T-helper 2 cell treated with Interferon-gamma antibody and Interleukin-4, amounts not matched to agents 5 μg/mL and 100 μg/mL, for 36 hours (primary cell): Measurements from ENCODE around the gene RHBDL1.

ENCODE experiments used
- DNase-seq: peaks from one replicate; pipeline ENCODE4 v3.0.0; 2021; ENCODE audit warnings: low spot score
- H3K27ac Mint-ChIP-seq: one replicate; pipeline ENCODE4 v1.8.0; 2021; ENCODE audit warnings: mild to moderate bottlenecking, mixed read lengths
- H3K27me3 Mint-ChIP-seq: one replicate; pipeline ENCODE4 v1.8.0; 2021; ENCODE audit warnings: low read depth, mixed read lengths
- H3K36me3 Mint-ChIP-seq: one replicate; pipeline ENCODE4 v1.8.0; 2021; ENCODE audit warnings: low read depth, mixed read lengths
- H3K4me1 Mint-ChIP-seq: one replicate; pipeline ENCODE4 v1.8.0; 2021; ENCODE audit warnings: low read depth, mixed read lengths
- H3K4me3 Mint-ChIP-seq: one replicate; pipeline ENCODE4 v1.8.0; 2022; ENCODE audit warnings: mild to moderate bottlenecking, moderate library complexity, mixed read lengths
- H3K9me3 Mint-ChIP-seq: one replicate; pipeline ENCODE4 v1.8.0; 2021; ENCODE audit warnings: mixed read lengths

The RHBDL1 gene

GRCh38 chr16:674968-675883, at the start of gene RHBDL1:
TSS of gene RHBDL1 (plus strand) at chr16:675671. CDS start at chr16:675791, 120 bp downstream.
- no peak for DNase-seq
- peaks cover 3% of the 10 kb centered on the region for H3K4me1 Mint-ChIP-seq
- no peak within 1 kb of the TSS for H3K27ac Mint-ChIP-seq
- no peak within 1 kb of the TSS for H3K4me3 Mint-ChIP-seq
- no peaks in the 10 kb centered on the region for H3K9me3 Mint-ChIP-seq
- H3K27me3 Mint-ChIP-seq = peaks cover 4% of the 10 kb centered on the region
- peaks cover 3% of the 10 kb centered on the region for H3K36me3 Mint-ChIP-seq

GRCh38 chr16:625977-626765, 49.3 kb upstream of the RHBDL1 start:
- Mint-ChIP-seq H3K36me3 (no peaks in the 10 kb centered on the region), H3K27ac (no peak overlapping the region), H3K9me3 (no peaks in the 10 kb centered on the region), H3K27me3 (no peaks in the 10 kb centered on the region), H3K4me3 (no peak overlapping the region), H3K4me1 (no peaks in the 10 kb centered on the region)
- no peak for DNase-seq

GRCh38 chr16:626787-627453, 48.6 kb upstream of the RHBDL1 start:
- H3K4me1 Mint-ChIP-seq = no peaks in the 10 kb centered on the region
- no peaks in the 10 kb centered on the region for H3K9me3 Mint-ChIP-seq
- no peak for DNase-seq
- no peak overlapping the region for H3K27ac Mint-ChIP-seq
- H3K27me3 Mint-ChIP-seq = no peaks in the 10 kb centered on the region
- H3K4me3 Mint-ChIP-seq = no peak overlapping the region
- H3K36me3 Mint-ChIP-seq = no peaks in the 10 kb centered on the region

GRCh38 chr16:627454-628239, 47.8 kb upstream of the RHBDL1 start:
- H3K27me3 Mint-ChIP-seq = no peaks in the 10 kb centered on the region
- no peaks in the 10 kb centered on the region for H3K9me3 Mint-ChIP-seq
- no peak for DNase-seq
- H3K36me3 Mint-ChIP-seq = no peaks in the 10 kb centered on the region
- H3K27ac Mint-ChIP-seq = no peak overlapping the region
- no peak overlapping the region for H3K4me3 Mint-ChIP-seq
- no peaks in the 10 kb centered on the region for H3K4me1 Mint-ChIP-seq

DNA sequence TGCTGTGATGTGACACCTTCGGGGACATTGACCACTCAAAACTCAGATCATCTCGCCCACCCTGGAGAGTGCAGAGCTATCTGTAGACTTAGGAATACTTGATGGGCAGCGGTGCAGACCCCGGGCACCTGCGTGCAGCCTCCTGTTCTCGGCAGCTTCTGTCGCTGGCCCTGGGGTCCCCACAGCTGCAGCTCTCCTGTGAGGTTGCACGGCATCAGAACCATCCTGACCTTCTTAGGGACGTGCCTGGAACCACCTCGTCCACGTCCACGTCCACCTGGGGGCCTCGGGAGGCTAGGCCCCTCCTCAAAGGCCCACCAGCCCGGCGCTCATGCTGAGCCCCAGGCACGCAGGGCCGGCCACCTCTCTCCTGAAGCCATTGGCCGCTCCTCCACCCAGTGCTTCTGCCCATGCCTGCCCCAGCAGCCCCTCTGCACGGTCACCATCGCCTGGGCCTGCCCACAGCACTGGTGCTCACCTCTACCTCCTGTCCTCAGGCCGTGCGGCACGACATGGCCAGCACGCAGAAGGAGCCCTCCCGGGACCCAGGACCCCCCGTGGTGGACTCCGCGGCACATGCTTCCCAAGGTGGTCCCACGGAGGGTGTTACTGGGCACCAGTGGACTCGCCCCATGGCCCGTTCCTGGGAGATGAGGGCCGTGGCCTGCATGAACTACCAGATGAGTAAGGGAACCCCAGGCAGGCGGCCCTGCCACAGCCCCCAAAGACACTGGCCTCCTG, 47.0 kb upstream of the RHBDL1 start:
- no peak for DNase-seq
- no peak overlapping the region for H3K27ac Mint-ChIP-seq
- no peaks in the 10 kb centered on the region for H3K4me1 Mint-ChIP-seq
- no peaks in the 10 kb centered on the region for H3K27me3 Mint-ChIP-seq
- no peaks in the 10 kb centered on the region for H3K36me3 Mint-ChIP-seq
- H3K4me3 Mint-ChIP-seq = no peak overlapping the region
- no peaks in the 10 kb centered on the region for H3K9me3 Mint-ChIP-seq

DNA sequence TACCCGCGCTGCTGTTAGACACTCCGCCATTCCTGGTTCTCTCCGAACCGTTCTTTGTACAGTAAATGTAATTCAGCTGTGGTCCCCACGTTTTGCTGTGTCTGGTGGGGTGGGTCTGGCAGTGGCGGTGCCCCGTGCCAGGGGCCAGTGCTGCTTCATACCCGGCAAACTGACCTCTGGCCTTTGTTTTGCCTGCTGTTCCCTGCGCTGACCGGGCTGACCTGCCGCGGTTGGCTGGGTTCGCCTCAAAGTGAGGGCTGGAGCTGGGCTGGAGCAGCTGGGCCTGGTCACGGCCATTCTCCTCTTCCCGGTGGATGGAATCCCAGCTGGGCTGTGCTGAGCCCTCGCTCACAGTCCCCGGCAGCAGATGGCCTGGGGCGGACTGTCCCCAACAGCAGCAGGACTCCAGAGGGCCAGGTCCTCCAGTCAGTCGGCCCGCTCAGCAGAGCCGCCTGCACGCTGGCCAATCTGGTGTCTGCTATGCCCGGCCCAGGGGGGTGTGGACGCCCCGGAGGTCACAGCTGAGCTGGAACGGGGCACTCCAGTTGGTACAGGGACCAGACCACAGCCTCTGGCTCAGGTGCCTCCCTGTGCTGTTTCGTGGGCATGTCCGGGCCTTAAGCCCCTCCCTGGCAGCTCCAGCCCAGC, 46.2 kb upstream of the RHBDL1 start:
- H3K9me3 Mint-ChIP-seq = no peaks in the 10 kb centered on the region
- no peaks in the 10 kb centered on the region for H3K36me3 Mint-ChIP-seq
- H3K27ac Mint-ChIP-seq = no peak overlapping the region
- no peaks in the 10 kb centered on the region for H3K27me3 Mint-ChIP-seq
- no peak for DNase-seq
- no peak overlapping the region for H3K4me3 Mint-ChIP-seq
- H3K4me1 Mint-ChIP-seq = no peaks in the 10 kb centered on the region

GRCh38 chr16:629833-630248, 45.6 kb upstream of the RHBDL1 start:
- Mint-ChIP-seq H3K4me3 (no peak overlapping the region), H3K9me3 (no peaks in the 10 kb centered on the region), H3K27ac (no peak overlapping the region), H3K36me3 (no peaks in the 10 kb centered on the region), H3K4me1 (peaks cover 1% of the 10 kb centered on the region), H3K27me3 (no peaks in the 10 kb centered on the region)
- DNase-seq = no peak

- Mint-ChIP-seq H3K27ac (no peak overlapping the region), H3K4me1 (peaks cover 2% of the 10 kb centered on the region), H3K4me3 (no peak overlapping the region), H3K36me3 (no peaks in the 10 kb centered on the region), H3K9me3 (no peaks in the 10 kb centered on the region), H3K27me3 (no peaks in the 10 kb centered on the region)
- DNase-seq = no peak
Measured at GRCh38 chr16:630249-630814, 45.1 kb upstream of the RHBDL1 start.

GRCh38 chr16:630815-631405, 44.6 kb upstream of the RHBDL1 start, which contains the start of gene WFIKKN1:
TSS of gene WFIKKN1 (plus strand) at chr16:630985. CDS start at chr16:631254, 269 bp downstream.
- no peak within 1 kb of the TSS for H3K27ac Mint-ChIP-seq
- H3K4me1 Mint-ChIP-seq = peaks cover 2% of the 10 kb centered on the region
- no peaks in the 10 kb centered on the region for H3K27me3 Mint-ChIP-seq
- no peaks in the 10 kb centered on the region for H3K9me3 Mint-ChIP-seq
- no peak within 1 kb of the TSS for H3K4me3 Mint-ChIP-seq
- no peaks in the 10 kb centered on the region for H3K36me3 Mint-ChIP-seq
- DNase-seq = no peak

GRCh38 chr16:631808-632358, 43.6 kb upstream of the RHBDL1 start:
- Mint-ChIP-seq H3K27me3 (no peaks in the 10 kb centered on the region), H3K36me3 (peaks cover 2% of the 10 kb centered on the region), H3K9me3 (no peaks in the 10 kb centered on the region), H3K4me1 (peaks cover 8% of the 10 kb centered on the region), H3K4me3 (no peak overlapping the region), H3K27ac (no peak overlapping the region)
- DNase-seq = no peak

- DNase-seq = no peak
- H3K27ac Mint-ChIP-seq = no peak overlapping the region
- no peaks in the 10 kb centered on the region for H3K9me3 Mint-ChIP-seq
- no peak overlapping the region for H3K4me3 Mint-ChIP-seq
- H3K36me3 Mint-ChIP-seq = peaks cover 2% of the 10 kb centered on the region
- no peaks in the 10 kb centered on the region for H3K27me3 Mint-ChIP-seq
- H3K4me1 Mint-ChIP-seq = peaks cover 8% of the 10 kb centered on the region
Measured at GRCh38 chr16:632486-633335, 42.8 kb upstream of the RHBDL1 start.
